DOHH2 (cell line): Measurements from ENCODE around the gene WDR7.

Source experiments
- H3F3A ChIP-seq: fragments of 200-600 bp; sonication (generic), shearing (Covaris generic); 2 replicates; pipeline ENCODE4 v1.6.0; 2016; ENCODE audit warnings: antibody characterized with exemption, mild to moderate bottlenecking; ENCODE audit not compliant: control insufficient read depth, insufficient read depth
- H3K27ac ChIP-seq: fragments of 200-600 bp; sonication (generic); 2 replicates; pipeline ENCODE4 v1.5.1; 2014; ENCODE audit warnings: low read depth, mild to moderate bottlenecking, low read length, moderate library complexity
- H3K27me3 ChIP-seq: fragments of 200-600 bp; sonication (generic); 2 replicates; pipeline ENCODE4 v1.6.1; 2014; ENCODE audit warnings: mild to moderate bottlenecking, low read length, mixed read lengths; ENCODE audit not compliant: control insufficient read depth
- H3K36me3 ChIP-seq: fragments of 200-600 bp; sonication (generic); 2 replicates; pipeline ENCODE4 v1.6.1; 2014; ENCODE audit warnings: mild to moderate bottlenecking, low read length, moderate library complexity, mixed read lengths; ENCODE audit not compliant: control insufficient read depth
- H3K4me1 ChIP-seq: fragments of 200-600 bp; sonication (generic); 2 replicates; pipeline ENCODE4 v1.6.1; 2014; ENCODE audit warnings: mild to moderate bottlenecking, low read length, mixed read lengths; ENCODE audit not compliant: control insufficient read depth
- H3K4me2 ChIP-seq: fragments of 200-600 bp; sonication (generic); 2 replicates; pipeline ENCODE4 v1.6.0; 2014; ENCODE audit warnings: mild to moderate bottlenecking, low read length, moderate library complexity
- H3K4me3 ChIP-seq: fragments of 200-600 bp; sonication (generic); 2 replicates; pipeline ENCODE4 v1.5.1; 2014; ENCODE audit warnings: mild to moderate bottlenecking, low read length, mixed read lengths
- H3K79me2 ChIP-seq: fragments of 200-600 bp; sonication (generic); 2 replicates; pipeline ENCODE4 v1.6.1; 2014; ENCODE audit warnings: mild to moderate bottlenecking, low read length, mixed read lengths; ENCODE audit not compliant: control insufficient read depth
- H3K9me2 ChIP-seq: fragments of 200-600 bp; sonication (generic); replicated peaks from 2 replicates; pipeline ENCODE4 v1.6.1; 2014; ENCODE audit warnings: mild to moderate bottlenecking, low read length, mixed read lengths; ENCODE audit not compliant: control insufficient read depth
- H3K9me3 ChIP-seq: fragments of 200-600 bp; sonication (generic); 2 replicates; pipeline ENCODE4 v1.6.1; 2014; ENCODE audit warnings: antibody characterized with exemption, low read length, mixed read lengths; ENCODE audit not compliant: control insufficient read depth, insufficient read depth
- H4K20me1 ChIP-seq: fragments of 200-600 bp; sonication (generic); 2 replicates; pipeline ENCODE4 v1.6.0; 2014; ENCODE audit warnings: low read depth, mild to moderate bottlenecking, antibody characterized with exemption, low read length, moderate library complexity; ENCODE audit not compliant: control insufficient read depth, insufficient read depth
- CTCF ChIP-seq: fragments of 200-600 bp; sonication (generic); IDR thresholded peaks from one replicate; pipeline ENCODE4 v1.5.1; 2014; ENCODE audit warnings: antibody characterized with exemption, mild to moderate bottlenecking, low read depth, low read length; ENCODE audit not compliant: poor library complexity, severe bottlenecking
- EZH2phosphoT487 ChIP-seq: fragments of 200-600 bp; sonication (generic); IDR thresholded peaks from 2 replicates; pipeline ENCODE4 v1.6.1; 2017; ENCODE audit warnings: borderline replicate concordance, mild to moderate bottlenecking, antibody characterized with exemption, low read length, moderate library complexity, mixed read lengths

WDR7 gene

GRCh38 chr18:56711708-56712445 is 60.7 kb downstream of the WDR7 start:
- no peak overlapping the region for H3K4me3 ChIP-seq
- no peaks in the 10 kb centered on the region for H3K9me2 ChIP-seq
- H3K36me3 ChIP-seq, result no peaks in the 10 kb centered on the region
- no peaks in the 10 kb centered on the region for H3K4me1 ChIP-seq
- no peaks in the 10 kb centered on the region for H3K27me3 ChIP-seq
- no peak overlapping the region for H3K4me2 ChIP-seq
- no peaks in the 10 kb centered on the region for H4K20me1 ChIP-seq
- H3K27ac ChIP-seq, result no peak overlapping the region
- no peaks in the 10 kb centered on the region for H3F3A ChIP-seq
- H3K9me3 ChIP-seq, result no peaks in the 10 kb centered on the region
- TF ChIP-seq EZH2phosphoT487 (no peak), CTCF (no peak)
- H3K79me2 ChIP-seq, result no peaks in the 10 kb centered on the region

GRCh38 chr18:56712761-56713160 is 61.6 kb downstream of the WDR7 start:
- no peaks in the 10 kb centered on the region for H3K9me3 ChIP-seq
- no peaks in the 10 kb centered on the region for H3F3A ChIP-seq
- no peaks in the 10 kb centered on the region for H3K4me1 ChIP-seq
- H3K27me3 ChIP-seq, result no peaks in the 10 kb centered on the region
- TF ChIP-seq CTCF (no peak), EZH2phosphoT487 (no peak)
- no peak overlapping the region for H3K4me2 ChIP-seq
- no peaks in the 10 kb centered on the region for H3K36me3 ChIP-seq
- no peaks in the 10 kb centered on the region for H4K20me1 ChIP-seq
- no peak overlapping the region for H3K4me3 ChIP-seq
- no peaks in the 10 kb centered on the region for H3K79me2 ChIP-seq
- no peak overlapping the region for H3K27ac ChIP-seq
- H3K9me2 ChIP-seq, result no peaks in the 10 kb centered on the region

GRCh38 chr18:56715121-56715520 is 64.0 kb downstream of the WDR7 start:
- H3K9me3 ChIP-seq, result no peaks in the 10 kb centered on the region
- H3K4me1 ChIP-seq, result no peaks in the 10 kb centered on the region
- TF ChIP-seq CTCF (no peak), EZH2phosphoT487 (no peak)
- H4K20me1 ChIP-seq, result no peaks in the 10 kb centered on the region
- H3K4me2 ChIP-seq, result no peak overlapping the region
- H3F3A ChIP-seq, result no peaks in the 10 kb centered on the region
- H3K27me3 ChIP-seq, result no peaks in the 10 kb centered on the region
- H3K9me2 ChIP-seq, result no peaks in the 10 kb centered on the region
- no peak overlapping the region for H3K4me3 ChIP-seq
- H3K79me2 ChIP-seq, result no peaks in the 10 kb centered on the region
- no peaks in the 10 kb centered on the region for H3K36me3 ChIP-seq
- no peak overlapping the region for H3K27ac ChIP-seq
